ENCODE measurements around the gene SRSF3.

DNA sequence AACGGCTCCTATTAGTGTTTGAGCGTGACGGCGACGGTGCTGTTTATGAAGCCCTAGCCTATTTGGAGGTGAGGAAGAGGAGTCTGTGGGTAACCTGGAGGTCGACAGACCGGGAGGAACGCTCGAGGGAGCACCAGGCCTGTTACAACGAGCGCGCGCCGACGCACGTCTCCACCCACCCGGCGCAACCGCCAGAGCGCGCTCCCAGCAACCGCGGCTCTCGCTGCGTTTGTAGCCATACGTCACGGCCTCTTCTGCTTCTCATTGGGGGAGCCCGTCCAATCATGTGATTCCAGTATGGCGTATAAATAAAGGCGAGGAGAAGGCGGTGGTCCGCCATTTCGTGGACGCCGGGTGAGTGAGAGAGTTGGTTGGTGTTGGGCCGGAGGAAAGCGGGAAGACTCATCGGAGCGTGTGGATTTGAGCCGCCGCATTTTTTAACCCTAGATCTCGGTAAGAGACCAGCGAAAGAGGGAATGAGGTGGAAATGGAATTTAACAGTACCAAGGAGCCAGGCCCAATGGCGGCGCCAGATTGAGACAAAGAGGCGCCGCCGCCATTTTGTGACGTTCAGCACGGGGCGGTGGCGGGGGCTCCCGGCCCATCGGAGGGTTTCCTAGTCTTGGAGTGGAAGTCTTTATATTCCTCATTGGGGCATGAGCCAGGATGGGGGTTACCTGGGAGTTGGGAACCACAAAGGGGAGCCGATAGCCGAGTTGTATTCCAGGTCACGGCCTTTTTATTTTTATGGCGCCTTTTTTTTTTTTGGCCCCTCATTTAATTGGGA is at the start of gene SRSF3:
- TF ChIP-seq, protein P1, sequence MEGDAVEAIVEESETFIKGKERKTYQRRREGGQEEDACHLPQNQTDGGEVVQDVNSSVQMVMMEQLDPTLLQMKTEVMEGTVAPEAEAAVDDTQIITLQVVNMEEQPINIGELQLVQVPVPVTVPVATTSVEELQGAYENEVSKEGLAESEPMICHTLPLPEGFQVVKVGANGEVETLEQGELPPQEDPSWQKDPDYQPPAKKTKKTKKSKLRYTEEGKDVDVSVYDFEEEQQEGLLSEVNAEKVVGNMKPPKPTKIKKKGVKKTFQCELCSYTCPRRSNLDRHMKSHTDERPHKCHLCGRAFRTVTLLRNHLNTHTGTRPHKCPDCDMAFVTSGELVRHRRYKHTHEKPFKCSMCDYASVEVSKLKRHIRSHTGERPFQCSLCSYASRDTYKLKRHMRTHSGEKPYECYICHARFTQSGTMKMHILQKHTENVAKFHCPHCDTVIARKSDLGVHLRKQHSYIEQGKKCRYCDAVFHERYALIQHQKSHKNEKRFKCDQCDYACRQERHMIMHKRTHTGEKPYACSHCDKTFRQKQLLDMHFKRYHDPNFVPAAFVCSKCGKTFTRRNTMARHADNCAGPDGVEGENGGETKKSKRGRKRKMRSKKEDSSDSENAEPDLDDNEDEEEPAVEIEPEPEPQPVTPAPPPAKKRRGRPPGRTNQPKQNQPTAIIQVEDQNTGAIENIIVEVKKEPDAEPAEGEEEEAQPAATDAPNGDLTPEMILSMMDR (IDR thresholded peaks at IDR 0.05; ENCODE audit: poor library complexity, severe bottlenecking): peak; percentile 75
- TF ChIP-seq POLR2AphosphoS5 (IDR thresholded peaks at IDR 0.05): peak; percentile 100
- TF ChIP-seq REST (IDR thresholded peaks at IDR 0.05; ENCODE audit: borderline replicate concordance): peak; percentile 96
